Superior temporal gyrus (tissue), 1 donor: ENCODE data around the gene ZBTB4.

Experiments
- DNase-seq: peaks from one replicate; pipeline ENCODE4 v3.0.0-alpha.2; 2016; ENCODE audit errors: extremely low spot score

The ZBTB4 gene

DNA sequence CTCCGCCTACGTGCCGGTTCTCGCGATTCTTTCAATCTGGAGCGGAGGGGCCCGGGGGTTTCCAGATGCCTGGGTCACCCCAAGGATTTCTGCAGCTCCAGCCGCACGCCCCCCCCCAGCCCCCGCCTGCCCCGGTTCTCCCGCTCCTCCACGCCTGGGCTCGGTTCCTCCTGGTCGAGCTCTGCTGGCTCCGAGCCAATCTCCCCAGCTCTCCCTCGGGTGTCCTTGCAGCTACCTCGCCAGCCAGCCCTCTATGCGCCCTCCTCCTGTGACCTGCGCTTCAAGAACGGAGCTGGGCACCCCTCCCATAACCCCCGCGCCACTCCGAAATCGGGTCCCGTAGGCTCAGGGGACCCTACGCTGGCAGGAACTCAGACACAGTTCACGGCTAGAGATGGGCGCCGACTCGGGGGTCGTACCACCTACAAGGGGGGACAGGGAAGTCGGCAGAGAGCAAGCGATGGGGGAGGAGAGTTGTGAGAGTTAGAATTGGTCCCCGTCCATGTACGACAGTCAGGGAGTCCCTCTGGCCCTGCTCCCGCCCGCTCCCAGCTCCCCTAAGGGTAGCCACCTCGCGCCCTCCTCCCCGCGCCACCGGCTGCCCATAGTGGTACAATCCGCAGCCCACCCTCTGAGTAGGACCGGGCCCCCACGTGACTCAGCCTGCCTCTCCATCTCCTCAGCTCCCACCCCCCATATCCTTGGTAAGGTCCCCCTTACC is 39.2 kb downstream of the ZBTB4 start:
- no peak for DNase-seq

DNA sequence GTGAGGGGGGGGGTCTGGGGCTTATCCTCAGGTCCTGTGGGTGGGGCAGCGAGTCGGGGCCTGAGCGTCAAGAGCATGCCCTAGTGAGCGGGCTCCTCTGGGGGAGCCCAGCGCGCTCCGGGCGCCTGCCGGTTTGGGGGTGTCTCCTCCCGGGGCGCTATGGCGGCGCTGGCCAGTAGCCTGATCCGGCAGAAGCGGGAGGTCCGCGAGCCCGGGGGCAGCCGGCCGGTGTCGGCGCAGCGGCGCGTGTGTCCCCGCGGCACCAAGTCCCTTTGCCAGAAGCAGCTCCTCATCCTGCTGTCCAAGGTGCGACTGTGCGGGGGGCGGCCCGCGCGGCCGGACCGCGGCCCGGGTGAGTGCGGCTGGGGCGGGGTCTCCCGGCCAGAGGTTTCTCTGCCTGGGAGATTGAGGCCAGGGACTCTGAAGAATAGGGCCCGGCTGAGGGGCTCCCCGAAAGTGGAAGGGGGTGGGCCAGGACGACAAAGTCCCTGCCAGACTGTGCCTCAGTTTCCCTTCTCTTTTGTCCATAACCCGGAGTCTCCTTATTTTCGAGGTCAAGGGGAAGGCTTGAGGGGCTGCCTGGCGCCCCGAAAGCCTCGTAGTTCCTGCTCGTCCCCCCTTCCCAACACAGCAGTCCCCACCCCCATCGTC is 39.8 kb downstream of the ZBTB4 start, which contains the start of gene FGF11:
Gene FGF11, plus strand, starts transcription at position 51 of the 651 bp plus-strand sequence. Its CDS starts 109 bp downstream, at position 160.
- DNase-seq = no peak

GRCh38 chr17:7438656-7439460 is 40.6 kb downstream of the ZBTB4 start:
- DNase-seq = no peak

GRCh38 chr17:7437950-7438614 is 41.3 kb downstream of the ZBTB4 start:
- no peak for DNase-seq

GRCh38 chr17:7437369-7437863 is 42.0 kb downstream of the ZBTB4 start:
- DNase-seq = no peak

GRCh38 chr17:7436556-7437368 is 42.7 kb downstream of the ZBTB4 start:
- peak; percentile 75 for DNase-seq

- DNase-seq = no peak
Measured at GRCh38 chr17:7435676-7436555, 43.5 kb downstream of the ZBTB4 start.

DNA sequence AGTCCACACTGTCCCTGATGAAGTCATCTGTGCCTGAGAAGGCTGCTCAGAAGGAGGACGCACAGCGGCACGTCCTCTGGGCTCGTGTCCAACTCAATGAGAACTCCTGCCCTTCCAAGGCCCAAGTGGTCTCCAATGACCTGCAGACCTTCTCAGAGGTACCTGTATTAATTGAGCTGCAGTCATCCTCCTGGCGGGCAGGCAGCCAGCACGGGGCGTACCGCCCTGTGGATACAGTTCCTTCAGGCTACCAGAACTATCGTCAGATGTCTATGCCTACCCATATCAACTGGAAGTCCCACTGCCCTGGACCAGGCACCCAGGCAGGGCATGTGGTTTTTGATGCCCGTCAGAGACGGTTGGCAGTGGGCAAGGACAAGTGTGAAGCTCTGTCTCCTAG is 47.1 kb downstream of the ZBTB4 start:
- DNase-seq = no peak

DNA sequence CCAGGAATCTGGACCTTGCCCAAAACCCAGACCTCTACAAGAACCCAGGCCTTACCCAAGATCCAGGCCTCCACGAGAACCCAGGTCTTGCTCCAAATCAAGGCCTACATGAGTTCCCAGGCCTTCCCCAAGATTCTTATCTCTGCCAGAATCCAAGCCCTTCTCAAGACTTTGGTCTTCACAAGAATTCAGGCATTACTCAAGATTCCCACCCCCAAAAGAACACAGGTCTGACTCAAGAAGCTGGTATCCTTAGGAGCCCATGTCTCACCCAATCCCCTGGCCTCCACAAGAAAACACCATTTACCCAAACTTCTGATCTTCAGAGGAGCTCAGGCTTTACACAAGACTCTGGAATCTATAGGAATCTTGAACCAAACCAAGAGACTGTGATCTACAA is 48.2 kb downstream of the ZBTB4 start:
- no peak for DNase-seq

GRCh38 chr17:7429722-7430121 is 49.7 kb downstream of the ZBTB4 start:
- no peak for DNase-seq

DNA sequence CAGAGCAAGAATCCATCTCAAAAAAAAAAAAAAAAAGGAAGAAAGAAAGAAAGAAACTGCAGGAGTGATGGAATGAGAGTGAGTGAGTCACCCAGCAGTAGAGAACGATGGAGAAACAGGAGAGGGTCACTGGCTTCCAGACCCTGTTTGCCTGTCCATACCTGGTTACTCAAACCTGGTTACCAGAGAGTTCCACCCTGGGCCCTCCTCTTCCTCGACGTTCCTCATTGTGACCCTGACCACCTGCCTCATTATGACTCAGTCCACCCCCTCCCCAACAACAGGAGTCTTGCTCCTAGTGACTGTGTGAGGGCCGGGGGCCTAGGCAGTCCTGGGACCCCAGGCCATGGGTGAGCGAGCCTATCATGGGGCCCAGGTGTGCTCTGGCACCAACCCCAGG is 50.9 kb downstream of the ZBTB4 start, which contains the start of gene SPEM3:
Gene SPEM3, plus strand, starts transcription at position 301 of the 400 bp plus-strand sequence. Its CDS starts 46 bp downstream, at position 347.
- DNase-seq = no peak

DNA sequence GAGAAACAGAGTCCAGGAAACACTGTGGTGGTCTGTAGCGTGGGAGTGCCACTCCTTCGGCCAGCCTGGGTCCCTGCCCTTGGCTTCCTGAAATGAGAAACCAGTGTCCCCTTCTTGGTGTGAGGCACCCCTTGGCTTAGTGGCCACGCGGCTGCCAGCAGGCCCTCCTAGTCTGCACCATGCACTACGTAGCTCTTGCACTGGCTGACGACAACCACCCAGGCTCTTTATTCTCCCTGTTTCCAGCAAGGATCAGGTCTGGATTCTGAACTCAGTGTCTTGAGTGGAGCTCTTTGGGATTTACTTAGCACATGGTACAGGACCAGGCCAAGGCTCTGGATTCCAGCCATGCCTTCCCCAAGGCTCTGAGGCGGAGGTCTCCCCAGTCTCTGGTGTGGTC is 51.9 kb downstream of the ZBTB4 start:
- DNase-seq = no peak

- no peak for DNase-seq
Measured at GRCh38 chr17:7426896-7427489, 52.4 kb downstream of the ZBTB4 start.

- no peak for DNase-seq
Measured at GRCh38 chr17:7426203-7426863, 53.1 kb downstream of the ZBTB4 start.

- no peak for DNase-seq
Measured at GRCh38 chr17:7425756-7426155, 53.7 kb downstream of the ZBTB4 start.

DNA sequence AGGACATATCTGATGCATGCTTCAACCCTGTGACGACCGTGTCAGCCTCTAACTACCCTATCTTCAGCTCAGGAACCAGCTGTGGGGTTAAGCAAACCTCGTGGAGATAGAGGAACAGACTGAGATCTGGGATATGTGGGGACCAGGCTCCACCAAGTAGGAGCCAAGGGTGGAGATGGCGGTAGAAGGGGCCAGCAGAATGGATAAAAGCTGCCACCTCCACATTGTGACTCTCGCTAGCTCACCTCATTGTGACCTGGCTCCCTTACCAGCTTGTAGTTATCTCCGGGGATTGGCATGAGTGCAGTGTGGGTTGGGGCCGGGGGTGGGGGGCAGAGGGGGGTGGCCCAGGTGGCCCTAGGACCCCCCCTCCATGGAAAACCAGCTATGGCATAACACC is 54.1 kb downstream of the ZBTB4 start, which contains the start of gene SPEM2:
Gene SPEM2, plus strand, starts transcription at position 301 of the 400 bp plus-strand sequence. Its CDS starts 73 bp downstream, at position 374.
- no peak for DNase-seq

GRCh38 chr17:7423679-7424078 is 55.8 kb downstream of the ZBTB4 start:
- no peak for DNase-seq

DNA sequence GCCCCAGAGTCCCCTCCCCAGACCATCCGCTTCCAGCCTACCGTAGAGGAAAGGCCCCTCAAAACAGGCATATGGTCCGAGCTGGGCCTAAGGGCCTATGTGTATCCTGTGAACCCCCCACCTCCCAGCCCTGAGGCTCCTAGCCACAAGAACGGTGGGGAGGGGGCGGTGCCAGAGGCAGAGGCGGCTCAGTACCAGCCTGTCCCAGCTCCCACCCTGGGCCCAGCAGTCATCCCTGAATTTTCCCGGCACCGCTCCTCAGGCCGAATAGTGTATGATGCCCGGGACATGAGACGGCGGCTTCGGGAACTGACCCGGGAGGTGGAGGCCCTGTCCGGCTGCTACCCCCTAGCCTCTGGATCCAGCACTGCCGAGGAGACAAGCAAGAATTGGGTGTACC is 58.2 kb downstream of the ZBTB4 start:
- no peak for DNase-seq
